Renal pelvis (tissue), 4 donors: ENCODE measurements around the gene M6PR. TPM values are rescaled to one million over a fixed set of nuclear protein-coding genes. Genes with fewer than 3 reads are reported as not detected.
A peak's percentile ranks its signal among the peaks of the same experiment; 100 is the strongest.
"Not testable (repeated sequence)": the region's sequence is repeated elsewhere in the genome, so short reads cannot be mapped to it uniquely, and the experiment has no call there.

Experiments used
- DNase-seq: peaks from one replicate; pipeline ENCODE4 v3.0.0-alpha.2; 2013
- polyA plus RNA-seq, 3 donors: library from polyadenylated mRNA; unstranded; fragments of 120-200 nt; gene quantifications; one replicate each; pipeline ENCODE4 v1.2.1, GENCODE V29; 2013; ENCODE audit not compliant: insufficient read length in 3 of 3

Gene M6PR
- polyA plus RNA-seq, 3 donors: 204 to 212 (median 208) TPM

- no peak for DNase-seq
These were observed 7.3 kb upstream of the M6PR start for GRCh38 chr12:8956772-8957171.

GRCh38 chr12:8956073-8956472 lies 6.6 kb upstream of the M6PR start:
- no peak for DNase-seq

- DNase-seq: no peak
These were observed 4.4 kb upstream of the M6PR start for GRCh38 chr12:8953773-8954402.

DNA sequence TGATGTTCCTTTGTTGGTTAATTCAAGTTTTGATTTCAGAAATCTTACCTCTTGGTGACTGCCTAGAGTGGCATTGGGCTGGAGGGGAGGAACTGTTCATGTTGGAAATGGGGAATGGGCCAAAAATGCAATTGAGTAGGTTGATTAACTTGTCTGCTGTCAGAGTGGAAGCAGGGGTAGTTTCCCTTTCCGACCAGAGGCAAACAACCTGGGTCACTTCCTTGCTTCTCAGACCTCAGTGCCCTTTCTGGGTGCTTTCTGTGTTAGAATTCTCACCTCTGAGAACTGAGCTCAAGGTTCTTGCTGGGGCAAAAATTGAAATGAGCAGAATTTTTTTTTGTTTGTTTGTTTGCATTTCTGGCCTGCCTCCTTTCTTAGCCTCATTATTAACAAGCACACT lies 2.3 kb upstream of the M6PR start:
- DNase-seq: no peak

GRCh38 chr12:8950702-8951478 lies 1.4 kb upstream of the M6PR start:
- no peak for DNase-seq

- DNase-seq: no peak
These were observed 729 bp upstream of the M6PR start for GRCh38 chr12:8950221-8950527.

GRCh38 chr12:8948701-8949341 lies 624 bp downstream of the M6PR start:
- DNase-seq: peak; percentile 10

GRCh38 chr12:8947737-8948136 lies 1.7 kb downstream of the M6PR start:
- no peak for DNase-seq

DNA sequence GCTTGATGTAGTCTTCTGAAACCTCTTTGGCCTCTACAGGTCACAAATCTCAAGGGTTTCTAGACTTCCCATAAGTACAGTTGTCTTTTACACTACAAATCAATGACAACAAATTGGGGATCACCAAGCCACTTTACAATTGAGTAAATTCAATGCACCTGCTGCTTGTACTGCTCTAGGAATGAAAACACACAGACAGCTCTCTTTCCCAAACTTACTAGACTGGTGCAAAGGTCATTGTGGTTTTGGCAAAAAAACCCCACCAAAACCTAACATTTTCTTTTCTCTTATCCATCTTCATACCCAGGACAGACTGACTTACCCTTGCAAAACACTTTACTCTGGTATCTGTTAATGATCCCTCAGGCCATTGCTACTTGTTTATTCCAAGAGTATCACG lies 2.7 kb downstream of the M6PR start:
- no peak for DNase-seq

- no peak for DNase-seq
These were observed 5.8 kb downstream of the M6PR start for GRCh38 chr12:8943565-8944186.

DNA sequence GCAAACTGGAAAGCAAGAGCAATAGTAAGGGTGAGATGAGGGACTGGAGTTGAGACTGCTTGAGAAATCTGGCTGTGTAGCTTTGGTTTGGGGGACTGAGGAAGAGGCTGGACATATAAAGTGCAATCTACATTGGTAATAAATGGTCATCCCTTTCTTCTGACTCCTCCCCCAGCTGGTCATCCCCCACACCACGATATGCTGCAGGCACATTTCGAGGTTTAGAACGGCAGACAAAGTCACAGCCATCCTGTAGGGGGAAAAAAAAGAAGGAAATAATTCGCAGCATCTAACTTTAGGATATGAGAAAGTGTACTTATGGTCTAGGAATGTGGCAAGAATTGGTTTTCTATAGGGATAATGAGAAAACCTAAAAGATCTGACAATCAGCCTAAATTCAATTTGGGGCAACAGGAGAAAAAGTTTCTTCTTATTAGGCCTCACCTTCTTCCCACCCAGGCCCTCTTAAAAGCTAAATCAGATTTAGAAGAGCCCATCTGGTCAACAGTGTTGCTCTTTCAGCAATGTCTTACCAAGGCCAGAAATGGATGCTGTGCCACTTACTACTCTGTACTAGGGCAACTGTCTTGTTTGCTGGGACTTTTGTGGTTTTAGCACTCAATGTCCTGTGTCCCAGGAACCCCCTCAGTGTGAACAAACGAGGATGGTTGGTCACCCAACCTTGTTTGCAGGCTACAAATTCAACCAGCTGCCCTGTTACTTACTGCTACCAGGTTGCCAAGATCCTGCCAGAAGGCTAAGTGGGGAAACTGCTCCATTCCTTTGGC lies 7.6 kb downstream of the M6PR start:
- DNase-seq: no peak

DNA sequence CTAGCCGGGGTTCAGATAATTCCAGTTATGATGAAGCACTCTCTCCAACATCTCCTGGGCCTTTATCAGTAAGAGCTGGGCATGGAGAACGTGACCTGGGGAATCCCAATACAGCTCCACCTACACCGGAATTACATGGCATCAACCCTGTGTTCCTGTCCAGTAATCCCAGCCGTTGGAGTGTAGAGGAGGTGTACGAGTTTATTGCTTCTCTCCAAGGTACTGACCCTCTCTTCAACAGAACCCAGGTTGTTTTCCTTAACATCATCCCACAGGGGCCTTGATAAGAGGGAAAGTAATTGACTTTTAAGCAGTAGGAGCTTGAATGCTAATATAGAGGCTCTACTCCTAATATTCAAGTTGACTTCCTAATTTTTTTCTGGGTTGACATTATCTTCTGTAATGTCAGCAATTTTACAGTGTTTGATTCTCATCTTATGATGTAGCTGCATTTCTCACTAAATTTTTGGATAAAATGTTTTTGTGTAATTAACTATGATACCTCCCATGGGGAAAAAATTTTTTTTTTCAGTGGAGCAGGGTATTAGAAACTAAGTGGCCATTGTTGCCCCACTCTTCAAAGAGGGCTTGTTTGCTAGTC lies 11.5 kb downstream of the M6PR start:
- DNase-seq: not testable (repeated sequence)

- no peak for DNase-seq
These were observed 12.7 kb downstream of the M6PR start for GRCh38 chr12:8936735-8937134.

DNA sequence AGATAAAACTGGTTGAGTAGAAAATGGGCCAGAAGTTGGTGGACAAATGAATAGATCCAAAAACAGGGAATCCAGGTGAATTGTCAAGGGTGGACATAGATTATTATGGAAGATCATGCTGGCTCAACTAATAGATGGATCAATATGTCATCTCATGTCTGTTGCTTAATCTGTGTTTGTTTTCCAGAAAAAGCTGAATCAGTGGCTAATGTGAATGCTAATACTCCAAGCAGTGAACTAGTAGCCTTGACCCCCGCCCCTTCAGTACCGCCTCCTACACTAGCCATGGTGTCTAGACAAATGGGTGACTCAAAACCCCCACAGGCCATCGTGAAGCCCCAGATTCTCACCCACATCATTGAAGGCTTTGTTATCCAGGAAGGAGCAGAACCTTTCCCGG lies 15.4 kb downstream of the M6PR start:
- not testable (repeated sequence) for DNase-seq

DNA sequence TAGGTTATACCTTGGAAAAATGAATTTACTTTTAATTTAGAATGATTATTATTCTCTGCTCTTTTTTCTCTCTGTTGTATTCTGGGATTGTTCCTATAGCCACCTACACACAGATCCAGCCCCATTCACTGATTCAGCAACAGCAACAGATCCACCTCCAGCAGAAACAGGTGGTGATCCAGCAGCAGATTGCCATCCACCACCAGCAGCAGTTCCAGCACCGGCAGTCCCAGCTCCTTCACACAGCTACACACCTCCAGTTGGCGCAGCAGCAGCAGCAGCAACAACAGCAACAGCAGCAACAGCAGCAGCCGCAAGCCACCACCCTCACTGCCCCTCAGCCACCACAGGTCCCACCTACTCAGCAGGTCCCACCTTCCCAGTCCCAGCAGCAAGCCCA lies 17.0 kb downstream of the M6PR start:
- DNase-seq: not testable (repeated sequence)

DNA sequence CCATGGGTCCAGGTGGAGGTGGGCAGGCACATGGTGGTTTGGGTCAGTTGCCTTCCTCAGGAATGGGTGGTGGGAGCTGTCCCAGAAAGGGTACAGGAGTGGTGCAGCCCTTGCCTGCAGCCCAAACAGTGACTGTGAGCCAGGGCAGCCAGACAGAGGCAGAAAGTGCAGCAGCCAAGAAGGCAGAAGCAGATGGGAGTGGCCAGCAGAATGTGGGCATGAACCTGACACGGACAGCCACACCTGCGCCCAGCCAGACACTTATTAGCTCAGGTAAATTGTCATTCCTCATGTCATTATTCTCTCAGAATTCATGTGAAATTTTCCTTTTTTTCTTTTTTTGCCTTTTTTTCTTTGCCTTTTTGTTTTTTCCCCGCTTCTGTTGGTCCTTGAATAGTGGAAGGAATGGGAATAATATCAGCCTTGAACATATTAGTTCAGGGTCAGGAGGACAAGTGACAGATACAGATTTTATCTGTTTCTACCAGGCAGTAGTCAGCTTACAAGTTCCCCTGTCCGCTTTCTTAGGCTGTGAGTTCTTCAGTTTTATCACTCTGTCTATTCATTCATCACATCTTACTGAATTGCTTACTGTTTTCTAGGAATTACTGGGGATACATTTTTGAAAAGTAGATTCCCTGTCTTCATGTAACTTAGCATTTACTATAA lies 18.7 kb downstream of the M6PR start:
- DNase-seq: not testable (repeated sequence)

- no peak for DNase-seq
These were observed 26.9 kb downstream of the M6PR start for GRCh38 chr12:8922544-8922943.

DNA sequence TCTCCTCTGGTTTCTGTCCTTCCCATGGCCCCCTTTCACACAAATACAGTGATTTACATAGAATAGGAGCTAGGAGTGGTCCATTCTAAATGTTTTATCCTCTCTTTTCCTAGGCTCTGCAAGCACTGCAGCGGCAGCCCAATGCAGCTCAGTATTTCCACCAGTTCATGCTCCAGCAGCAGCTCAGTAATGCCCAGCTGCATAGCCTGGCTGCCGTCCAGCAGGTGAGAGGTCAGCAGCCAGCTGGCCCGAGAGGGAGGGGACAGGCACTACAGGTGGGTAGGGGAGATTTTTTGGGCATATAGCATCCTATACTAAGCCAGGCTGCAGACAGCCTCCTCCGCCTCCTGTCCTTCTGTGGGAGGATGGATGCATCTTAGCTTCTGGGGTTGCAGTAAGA lies 29.8 kb downstream of the M6PR start:
- not testable (repeated sequence) for DNase-seq

DNA sequence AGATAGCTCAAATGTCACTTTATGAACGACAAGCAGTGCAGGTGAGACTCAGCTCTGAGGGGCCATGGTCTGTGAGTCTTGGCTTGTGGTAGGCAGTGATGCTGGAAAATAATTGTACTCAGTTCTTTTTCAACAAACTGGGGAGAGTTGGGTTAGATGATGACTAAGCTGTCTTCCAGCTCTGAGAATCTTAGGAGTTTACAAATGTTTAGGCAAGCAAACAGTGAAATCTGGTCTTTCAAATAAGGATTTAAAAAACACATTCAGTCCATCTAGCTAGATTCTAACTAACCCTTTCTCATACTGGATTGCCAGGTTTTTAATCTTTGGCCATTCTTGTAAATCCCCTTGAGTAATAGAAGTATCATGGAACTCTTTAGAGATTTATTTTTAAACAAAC lies 31.7 kb downstream of the M6PR start:
- DNase-seq: no peak

DNA sequence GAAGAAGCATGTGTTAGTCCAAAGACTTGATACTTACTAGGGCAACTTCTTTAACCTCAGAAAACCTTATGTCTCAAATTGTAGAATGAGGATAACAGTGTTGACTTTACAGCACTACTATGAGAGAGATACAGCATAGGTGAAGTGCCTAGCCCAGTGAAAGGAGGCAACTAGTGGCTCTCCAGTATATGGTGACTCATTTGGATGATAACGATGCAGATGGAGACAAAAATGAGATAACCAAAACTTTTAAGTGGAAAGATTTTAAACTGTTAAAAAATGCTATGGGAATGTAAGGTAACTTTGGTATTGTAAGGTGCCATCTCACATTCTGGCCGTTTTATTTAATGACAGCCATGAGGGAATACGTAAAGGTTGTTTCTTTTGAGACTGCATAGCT lies 32.4 kb downstream of the M6PR start:
- no peak for DNase-seq

- no peak for DNase-seq
These were observed 33.3 kb downstream of the M6PR start for GRCh38 chr12:8916154-8916553.
